HG03095 (cell line): ENCODE results near the gene ABCC12.
"Not testable (repeated sequence)": the region's sequence is repeated elsewhere in the genome, so short reads cannot be mapped to it uniquely, and the experiment has no call there.

Experiments used
- ATAC-seq: cut with Tn5 transposase; IDR thresholded peaks from one replicate; pipeline ENCODE4 v1.9.1; 2021; ENCODE audit warnings: moderate library complexity; ENCODE audit not compliant: unreplicated experiment

ABCC12 gene

DNA sequence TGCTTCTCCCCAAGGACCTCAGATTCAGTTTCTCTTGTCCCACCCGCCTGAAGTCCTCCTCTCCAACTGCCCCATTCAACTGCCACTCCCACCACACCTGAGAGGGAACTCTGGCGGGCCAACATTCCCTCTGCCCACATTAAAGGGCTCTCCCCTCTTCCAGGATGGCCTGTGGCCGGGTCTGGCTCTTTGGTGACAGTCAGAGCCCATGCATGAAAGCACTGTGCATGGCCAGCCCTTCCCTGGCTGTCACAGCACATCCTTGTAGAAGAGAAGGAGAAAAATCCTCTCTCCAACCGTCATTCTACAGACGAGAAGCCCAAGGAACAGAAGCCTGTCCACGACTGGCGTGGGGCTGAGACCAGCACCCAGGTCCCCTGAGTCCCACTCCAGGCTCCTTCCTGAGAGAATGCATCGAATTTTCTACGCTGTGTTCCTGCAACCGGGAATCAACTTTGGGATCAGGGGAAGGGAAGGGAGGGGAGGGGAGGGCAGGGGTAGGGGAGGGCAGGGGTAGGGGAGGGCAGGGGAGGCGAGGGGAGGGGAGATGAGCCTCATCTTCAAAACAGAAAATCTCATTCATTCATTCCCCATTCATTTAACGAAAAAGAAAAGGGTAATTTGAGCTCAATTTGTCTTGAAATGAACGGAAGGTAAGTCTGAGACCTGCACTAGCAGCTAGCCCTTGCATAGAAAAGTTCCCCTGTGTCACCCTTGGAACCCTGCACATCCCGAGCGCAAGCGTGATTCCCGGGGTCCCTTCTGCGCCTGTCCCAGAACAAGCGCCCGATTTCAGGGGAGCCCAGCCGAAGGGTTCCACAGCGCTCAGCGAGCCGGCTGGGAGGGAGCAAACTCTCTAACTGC, at the start of gene ABCC12:
TSS of gene ABCC12 (minus strand) at position 68 of the 864 bp plus-strand sequence. CDS start 9,569 bp downstream, outside the sequence.
- no peak for ATAC-seq

GRCh38 chr16:48204825-48205151, 49.0 kb upstream of the ABCC12 start:
- ATAC-seq: no peak

DNA sequence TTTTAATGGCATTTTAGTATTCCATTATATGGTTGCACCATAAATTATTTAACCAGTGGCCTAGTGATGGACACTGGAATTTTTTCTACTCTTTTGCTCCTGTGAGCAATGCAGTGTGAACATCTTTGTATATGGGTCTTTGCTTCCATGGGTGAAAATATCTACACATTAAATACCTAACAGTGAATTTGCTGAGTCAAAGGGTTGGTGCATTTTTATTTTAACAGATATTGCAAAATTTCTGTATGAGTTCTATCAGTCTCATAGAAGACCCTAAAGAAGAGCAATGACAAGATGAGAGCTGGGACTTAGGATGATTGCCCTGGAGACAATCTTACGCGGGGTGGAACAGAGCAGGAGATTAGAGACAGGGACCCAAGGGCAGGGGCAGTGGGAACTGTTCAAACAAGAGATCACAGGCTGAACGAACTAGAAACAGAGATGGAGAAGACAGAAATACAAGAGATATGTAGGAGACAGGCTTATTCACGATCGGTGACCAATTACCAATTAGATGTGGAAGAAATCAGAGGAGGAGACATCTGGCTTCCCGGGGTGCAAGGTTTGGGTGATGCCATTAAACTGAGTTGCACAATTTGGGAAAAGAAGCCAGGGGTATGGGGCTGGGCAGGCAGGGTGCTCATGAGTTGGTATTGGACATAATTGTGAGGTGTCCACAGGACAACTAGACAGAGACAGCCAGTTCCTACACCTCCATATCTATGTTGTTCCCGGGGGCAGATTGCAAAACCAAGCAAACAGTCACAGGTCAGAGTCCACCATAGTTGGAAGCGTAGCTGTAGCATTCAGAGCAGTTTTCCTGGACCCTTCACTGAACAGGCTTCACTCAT, 48.4 kb upstream of the ABCC12 start:
- ATAC-seq: no peak

- ATAC-seq: no peak
Measured at GRCh38 chr16:48201515-48202201, 45.9 kb upstream of the ABCC12 start.

- ATAC-seq: no peak
Measured at GRCh38 chr16:48197294-48197693, 41.5 kb upstream of the ABCC12 start.

DNA sequence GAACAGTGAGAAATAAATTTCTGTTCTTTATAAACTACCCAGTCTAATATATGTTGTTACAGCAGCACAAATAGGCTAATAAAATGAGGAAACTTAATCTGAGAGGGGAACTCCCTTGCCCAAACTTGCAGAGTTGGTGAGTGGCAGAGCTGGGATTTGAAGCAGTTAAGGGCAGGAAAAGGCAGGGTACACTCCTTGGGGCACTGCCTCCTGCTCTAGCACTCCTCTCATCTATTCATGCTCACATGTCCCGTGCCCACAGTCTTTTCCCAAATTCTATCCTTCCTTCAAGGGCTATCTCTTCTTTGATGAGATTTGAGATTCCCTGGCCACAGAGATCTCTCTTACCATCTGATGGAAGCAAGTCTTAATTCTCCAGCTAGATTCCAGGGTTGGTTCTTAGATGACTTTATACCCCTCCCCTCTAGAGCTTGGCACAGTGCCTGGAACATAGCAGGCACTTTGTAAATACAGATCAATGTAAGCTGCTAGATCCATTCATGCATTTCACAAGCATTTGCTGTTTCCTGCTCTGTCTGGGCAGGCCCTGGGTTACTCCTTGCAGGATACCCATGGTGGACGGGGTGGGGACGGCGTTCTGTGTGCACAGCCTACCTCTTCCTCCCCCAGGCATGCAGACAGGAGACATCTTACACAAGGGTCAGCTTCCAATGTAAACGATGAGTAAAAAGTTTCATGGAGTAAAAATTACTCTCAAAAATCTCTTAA, 39.2 kb upstream of the ABCC12 start:
- ATAC-seq: no peak

DNA sequence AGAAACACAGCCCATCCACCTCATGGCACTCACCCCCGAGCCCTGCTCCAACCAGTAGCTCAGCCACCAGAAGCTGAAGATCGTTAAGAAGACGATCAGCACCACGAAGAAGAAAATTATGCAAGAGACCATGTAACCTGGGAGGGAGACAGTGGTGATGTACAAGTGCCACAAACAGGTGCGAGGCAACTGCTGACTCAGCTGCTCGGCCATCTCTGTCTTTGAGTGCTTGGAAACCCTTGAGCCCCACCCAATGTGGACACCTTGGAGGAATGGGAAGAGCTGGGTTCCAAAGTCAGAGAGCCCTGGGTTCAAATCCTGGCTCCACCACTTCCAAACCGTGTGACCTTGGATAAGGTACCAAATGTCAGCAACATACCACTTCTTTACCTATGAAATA, 38.1 kb upstream of the ABCC12 start:
- ATAC-seq: no peak

- ATAC-seq: peak; percentile 90
Measured at GRCh38 chr16:48188449-48189102, 32.8 kb upstream of the ABCC12 start.

- no peak for ATAC-seq
Measured at GRCh38 chr16:48187779-48188178, 32.0 kb upstream of the ABCC12 start.

DNA sequence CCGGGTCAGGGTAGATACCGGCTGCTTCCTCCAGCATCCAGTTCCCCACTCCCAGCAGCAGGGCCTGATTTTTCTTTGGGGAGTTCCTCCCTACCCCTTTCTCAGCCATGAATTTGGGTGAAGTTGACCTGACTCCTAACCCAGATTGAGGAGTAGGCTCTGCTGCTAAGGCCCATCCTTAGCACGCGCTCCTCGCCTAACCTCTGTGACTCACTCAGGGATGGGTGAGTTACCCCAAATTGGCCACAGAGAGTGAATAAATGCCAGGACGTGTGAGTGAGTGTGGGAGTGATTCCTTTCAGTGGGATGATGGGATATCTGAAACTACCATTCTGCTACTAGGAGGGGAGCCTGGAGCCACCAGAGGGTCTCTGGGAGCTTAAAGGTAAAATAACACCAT, 28.9 kb upstream of the ABCC12 start:
- ATAC-seq: no peak

DNA sequence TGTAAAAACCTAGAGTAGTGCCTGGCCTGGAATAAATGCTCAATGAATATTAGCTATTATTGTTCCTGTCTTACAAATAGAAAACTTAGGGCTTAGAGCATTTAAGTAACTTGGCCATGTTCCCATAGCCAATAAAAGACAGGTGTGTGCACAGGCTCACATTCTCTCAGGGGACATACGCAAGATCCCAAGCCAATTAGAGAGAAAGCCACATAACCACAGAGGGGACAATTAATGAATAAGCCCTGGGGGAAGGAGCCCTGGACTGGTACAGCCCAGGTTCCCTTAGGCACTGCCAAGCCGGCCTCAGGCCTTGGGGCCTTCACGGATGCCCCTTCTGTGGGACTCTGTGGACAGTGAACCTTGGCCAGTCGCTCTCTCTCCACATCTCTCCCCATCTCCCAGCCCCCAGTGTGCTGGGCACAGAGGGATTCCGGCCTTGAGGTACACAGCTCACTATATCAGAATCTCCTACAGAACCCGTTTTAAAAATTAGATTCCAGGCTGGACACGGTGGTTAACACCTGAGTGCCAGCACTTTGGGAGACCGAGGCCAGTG, 27.3 kb upstream of the ABCC12 start:
- ATAC-seq: no peak

DNA sequence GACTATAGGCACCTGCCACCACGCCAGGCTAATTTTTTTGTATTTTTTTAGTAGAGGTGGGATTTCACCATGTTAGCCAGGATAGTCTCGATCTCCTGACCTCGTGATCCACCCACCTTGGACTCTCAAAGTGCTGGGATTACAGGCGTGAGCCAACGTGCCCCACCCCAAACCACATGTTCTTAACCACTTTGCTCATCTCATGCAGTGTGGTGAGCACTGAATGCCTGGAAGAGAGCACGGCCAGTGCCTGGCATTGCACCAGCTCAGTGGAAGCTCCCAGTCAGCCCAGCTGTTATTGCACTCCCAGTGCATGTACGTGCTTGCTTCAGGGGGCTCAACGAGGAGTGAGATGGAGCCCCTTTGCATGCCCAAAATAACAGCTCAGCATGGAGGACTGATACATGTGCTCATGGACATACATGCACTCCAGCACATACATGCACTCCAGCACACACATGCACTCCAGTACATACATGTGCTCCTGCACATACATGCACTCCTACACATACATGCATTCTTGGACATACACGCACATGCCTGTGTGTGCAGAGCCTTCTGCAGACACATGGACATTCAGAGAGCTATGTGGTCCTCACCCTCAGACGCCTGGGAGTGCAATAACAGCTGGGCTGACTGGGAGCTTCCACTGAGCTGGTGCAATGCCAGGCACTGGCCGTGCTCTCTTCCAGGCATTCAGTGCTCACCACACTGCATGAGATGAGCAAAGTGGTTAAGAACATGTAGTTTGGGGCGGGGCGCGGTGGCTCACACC, 26.1 kb upstream of the ABCC12 start:
- not testable (repeated sequence) for ATAC-seq

DNA sequence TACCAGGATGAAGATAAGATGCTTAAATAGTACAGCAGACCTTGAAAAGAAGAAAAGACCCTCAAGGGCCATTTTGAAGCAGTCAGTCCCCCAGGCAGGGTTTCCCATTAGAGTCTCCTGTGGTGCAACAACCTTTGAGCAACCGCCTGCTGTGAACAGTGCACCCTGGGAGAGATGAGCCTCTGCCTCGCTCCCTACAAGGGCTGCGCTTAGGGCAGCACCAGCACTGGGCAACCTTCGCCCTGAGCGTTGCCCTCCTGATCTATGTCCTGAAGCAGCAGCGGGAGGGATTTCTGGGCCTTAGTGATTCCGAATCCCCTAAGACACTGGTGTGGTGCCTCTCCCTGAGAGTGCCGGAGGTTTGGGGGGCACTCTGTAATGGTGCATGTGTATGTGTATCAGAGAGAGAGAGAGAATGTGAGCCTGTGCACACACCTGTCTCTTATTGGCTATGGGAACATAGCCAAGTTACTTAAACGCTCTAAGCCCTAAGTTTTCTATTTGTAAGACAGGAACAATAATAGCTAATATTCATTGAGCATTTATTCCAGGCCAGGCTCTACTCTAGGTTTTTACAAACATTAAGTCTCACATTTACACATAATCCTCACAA, 25.2 kb upstream of the ABCC12 start:
- no peak for ATAC-seq

DNA sequence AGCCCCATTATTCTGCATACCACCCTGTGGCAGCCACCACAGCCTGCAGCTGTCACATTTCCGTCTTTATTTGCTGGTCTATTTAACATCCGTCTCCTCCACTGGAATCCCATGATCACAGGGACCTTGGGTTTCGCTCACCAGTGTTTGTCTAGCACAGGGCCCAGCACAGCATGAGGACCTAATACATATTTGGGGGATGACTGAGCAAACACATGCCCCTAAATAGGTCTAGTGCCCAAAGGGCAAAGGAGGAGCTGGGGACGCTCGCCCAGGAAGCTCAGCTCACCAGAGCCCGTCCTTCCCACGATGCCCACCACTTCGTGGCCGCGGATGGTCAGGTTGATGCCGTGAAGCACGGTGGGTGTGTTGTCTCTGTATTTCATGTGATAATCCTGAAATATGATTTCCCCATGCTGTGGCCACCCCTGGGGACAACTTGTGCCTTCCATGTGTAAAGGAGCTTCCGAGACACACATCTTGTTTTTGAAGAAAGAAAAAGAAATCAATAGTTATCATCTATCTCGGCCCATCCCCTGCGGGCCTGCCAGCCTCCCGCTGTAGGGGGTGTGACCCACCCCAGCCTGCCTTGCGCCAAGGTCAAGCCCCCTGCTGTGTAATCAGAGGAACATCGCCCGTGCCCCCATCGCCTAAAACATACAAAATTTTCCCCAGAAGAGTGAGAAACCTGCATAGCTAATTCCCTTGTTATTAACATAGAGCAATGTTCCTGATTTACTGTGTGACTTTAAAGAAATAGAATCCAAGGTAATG, 21.0 kb upstream of the ABCC12 start:
- ATAC-seq: no peak

DNA sequence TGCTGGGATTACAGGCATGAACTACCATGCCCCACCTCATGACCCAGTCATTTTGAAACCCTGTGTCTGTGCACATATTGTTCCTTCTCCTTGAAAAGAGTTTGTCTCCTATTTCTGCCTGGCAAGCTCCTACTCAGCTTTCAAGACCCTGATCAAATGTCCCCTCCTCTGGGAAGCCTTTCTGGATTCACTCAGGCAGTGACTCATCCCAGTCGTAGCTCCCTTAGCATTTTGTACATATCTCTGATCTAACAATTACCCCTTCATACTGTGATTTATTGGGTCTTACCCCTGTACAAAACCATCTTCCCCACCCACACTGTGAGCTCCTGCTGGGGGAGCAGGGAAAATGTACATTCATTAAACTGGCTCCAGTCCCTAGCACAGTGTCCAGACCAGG, 18.1 kb upstream of the ABCC12 start:
- no peak for ATAC-seq

DNA sequence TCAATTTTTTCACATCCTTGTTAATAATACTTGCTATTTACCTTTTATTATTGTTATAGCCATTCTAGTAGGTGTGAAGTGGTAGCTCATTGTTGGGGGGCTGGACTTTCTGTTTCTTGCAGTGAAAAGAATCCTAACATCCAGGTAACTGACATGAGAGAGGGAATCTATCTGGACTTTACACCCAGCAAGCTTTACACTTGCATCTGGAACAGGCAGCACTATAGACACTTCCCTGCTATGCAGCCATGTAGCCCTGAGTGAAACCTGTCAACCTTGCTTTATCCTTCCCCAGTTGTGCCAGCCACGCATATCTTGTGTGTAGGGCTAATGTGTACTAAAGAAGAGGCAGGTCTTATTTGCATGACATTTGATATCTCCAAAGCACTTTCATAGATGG, 16.9 kb upstream of the ABCC12 start:
- no peak for ATAC-seq

DNA sequence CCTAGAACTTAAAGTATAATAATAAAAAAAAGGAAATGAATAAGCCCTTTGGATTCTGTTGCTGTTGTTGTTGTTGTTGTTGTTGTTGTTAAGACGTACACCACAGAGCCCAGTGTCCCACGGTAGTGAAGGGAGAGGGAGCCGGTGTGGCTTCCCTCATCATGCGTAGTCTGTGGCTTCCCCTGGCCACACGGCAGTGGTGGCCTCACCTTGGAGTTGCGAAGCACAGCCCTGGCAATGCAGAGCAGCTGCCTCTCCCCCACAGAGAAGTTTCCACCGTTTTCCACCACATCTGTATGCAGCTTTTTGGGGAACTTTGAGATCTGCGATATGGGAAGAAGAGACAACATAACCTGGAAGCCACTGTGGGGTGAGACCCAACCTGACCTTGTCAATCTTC, 14.1 kb upstream of the ABCC12 start:
- ATAC-seq: no peak

DNA sequence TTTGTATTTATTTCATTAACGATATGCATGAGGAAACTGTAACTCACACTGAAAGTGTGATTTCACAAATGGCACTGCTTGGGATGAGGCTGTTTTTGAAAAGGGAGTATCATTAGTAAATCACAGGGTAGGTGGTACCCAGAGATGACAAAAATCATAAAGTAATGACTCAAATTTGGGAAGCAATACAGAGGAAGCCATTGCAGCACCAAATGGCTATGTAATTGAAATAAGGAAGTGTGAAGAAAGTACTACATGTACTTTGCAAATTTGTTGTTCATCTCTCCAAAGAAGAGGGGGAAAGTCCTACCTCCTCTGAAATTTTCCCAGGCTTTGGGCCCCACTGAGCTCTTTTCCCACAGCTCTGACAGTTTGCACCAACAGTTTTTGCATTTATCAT, 12.3 kb upstream of the ABCC12 start:
- ATAC-seq: no peak
